Epithelial cell of proximal tubule (primary cell): Measurements from ENCODE around the gene LARGE2. TPM values are rescaled to one million over a fixed set of nuclear protein-coding genes. Genes with fewer than 3 reads are reported as not detected.

Source experiments
- DNase-seq: peaks from one replicate; pipeline ENCODE4 v3.0.0-alpha.2; 2011; ENCODE audit warnings: low read depth
- H3K4me3 ChIP-seq: 2 replicates; pipeline ENCODE4 v1.5.1; 2011; ENCODE audit warnings: low read depth, mild to moderate bottlenecking, low read length
- CTCF ChIP-seq: conservative IDR thresholded peaks from 2 replicates; pipeline ENCODE4 v1.5.1; 2012; ENCODE audit warnings: low read depth, mild to moderate bottlenecking, low read length
- total RNA-seq: library from RNA; depleted of rRNA; stranded (reverse); fragments of >200 nt; gene quantifications from 2 replicates; pipeline ENCODE4 v1.2.3, GENCODE V29; 2015

The LARGE2 gene
- total RNA-seq, 1 donor from 2014 or later, result 3.3 TPM

DNA sequence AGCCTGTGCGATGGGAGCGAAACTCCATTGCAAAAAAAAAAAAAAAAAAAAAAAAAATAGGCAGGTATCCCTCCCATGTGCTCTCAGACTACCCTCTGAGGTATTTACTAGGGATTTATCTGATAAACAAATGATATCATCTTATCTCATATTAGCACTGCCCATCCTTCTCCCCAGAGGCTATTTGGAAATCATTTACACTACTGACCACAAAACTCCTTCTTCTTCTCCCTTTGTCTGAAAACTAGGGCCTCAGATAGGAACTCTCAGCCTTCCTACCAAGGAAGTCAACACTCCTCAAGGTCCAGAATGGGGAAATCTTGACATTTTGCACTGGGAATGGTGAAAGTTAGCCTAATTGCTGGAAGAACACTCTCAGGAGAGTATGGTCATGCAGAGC is 46.4 kb downstream of the LARGE2 start:
- TF ChIP-seq CTCF, result no peak
- no peak for DNase-seq

GRCh38 chr11:45973601-45974000 is 51.1 kb downstream of the LARGE2 start:
- no peak overlapping the region for H3K4me3 ChIP-seq
- DNase-seq, result no peak
- TF ChIP-seq CTCF, result no peak

More for the DNA sequence above, 46.4 kb downstream of the LARGE2 start:
- H3K4me3 ChIP-seq, result no peak overlapping the region

GRCh38 chr11:45974806-45975205 is 52.4 kb downstream of the LARGE2 start:
- DNase-seq, result no peak

More at GRCh38 chr11:45974806-45975205, 52.4 kb downstream of the LARGE2 start:
- no peak overlapping the region for H3K4me3 ChIP-seq
- no peak for TF ChIP-seq CTCF

Other genes starting within 250 kb of the LARGE2 start
- 15.1 and 17.9 TPM in 2 replicates for gene SLC35C1, start 117.5 kb upstream of the LARGE2 start, total RNA-seq
- gene CRY2, start 75.2 kb upstream of the LARGE2 start, total RNA-seq, result 6.3 and 9.2 TPM in 2 replicates
- gene MAPK8IP1, start 37.0 kb upstream of the LARGE2 start, total RNA-seq, result 10.1 and 11.1 TPM in 2 replicates
- gene FREY1, start 15.4 kb upstream of the LARGE2 start, total RNA-seq, result 0.51 TPM in 1 of 2 replicates, not detected in the other
- 23.4 and 24.3 TPM in 2 replicates for gene PEX16, start 4.8 kb upstream of the LARGE2 start, total RNA-seq
- 5.8 and 11.6 TPM in 2 replicates for gene PHF21A, start 198.8 kb downstream of the LARGE2 start, total RNA-seq